Heart left ventricle (tissue), 13 donors: Measurements from ENCODE around the gene CNOT3.

Experiments used
- CTCF ChIP-seq, 12 donors: fragments of 200-600 bp; sonication (generic) in 4 of 12; IDR thresholded peaks; one replicate each; pipeline versions ENCODE4 v1.5.0 to v1.8.0; 2018 to 2022; ENCODE audit warnings: antibody characterized with exemption in 12 of 12, mild to moderate bottlenecking in 5 of 12
- POLR2A ChIP-seq, 2 donors: fragments of 450-650 bp; IDR thresholded peaks; one replicate each; pipeline ENCODE4 v1.6.1; 2017; ENCODE audit warnings: antibody characterized with exemption in 2 of 2, mild to moderate bottlenecking in 2 of 2, moderate library complexity in 2 of 2
- donor health status: ischemic (EF 13 %, LVEDD 7.1; RV severe dilation, severe dysfunction).
- donor health status: DM: no; HTN: yes; CAD: no.
- donor health status: DM: no; HTN: no; CAD: no.
- donor health status: ischemic (EF 25% LVEDD 6.9; RV normal size, moderate dysfunction).
- donor health status: ischemic (EF 25% LVEDD 5.7; RV mildly dilated, moderate dysfunction).
- donor health status: ischemic (EF 35%, LVEDD 5.7; RV mildly dilated, moderate dysfunction).
- donor health status: nonischemic (EF 11% LVEDD 7.7; RV severe dilation, severe dysfunction).
- donor health status: DM: yes; HTN: yes; CAD: no.
- donor health status: PGD.
- donor health status: ischemic (EF 29% LVEDD 5.4; RV normal size, mild dysfunction).
- donor health status: nonischemic (EF 23%, LVEDD 6.1; RV moderate dilation, normal function).

DNA sequence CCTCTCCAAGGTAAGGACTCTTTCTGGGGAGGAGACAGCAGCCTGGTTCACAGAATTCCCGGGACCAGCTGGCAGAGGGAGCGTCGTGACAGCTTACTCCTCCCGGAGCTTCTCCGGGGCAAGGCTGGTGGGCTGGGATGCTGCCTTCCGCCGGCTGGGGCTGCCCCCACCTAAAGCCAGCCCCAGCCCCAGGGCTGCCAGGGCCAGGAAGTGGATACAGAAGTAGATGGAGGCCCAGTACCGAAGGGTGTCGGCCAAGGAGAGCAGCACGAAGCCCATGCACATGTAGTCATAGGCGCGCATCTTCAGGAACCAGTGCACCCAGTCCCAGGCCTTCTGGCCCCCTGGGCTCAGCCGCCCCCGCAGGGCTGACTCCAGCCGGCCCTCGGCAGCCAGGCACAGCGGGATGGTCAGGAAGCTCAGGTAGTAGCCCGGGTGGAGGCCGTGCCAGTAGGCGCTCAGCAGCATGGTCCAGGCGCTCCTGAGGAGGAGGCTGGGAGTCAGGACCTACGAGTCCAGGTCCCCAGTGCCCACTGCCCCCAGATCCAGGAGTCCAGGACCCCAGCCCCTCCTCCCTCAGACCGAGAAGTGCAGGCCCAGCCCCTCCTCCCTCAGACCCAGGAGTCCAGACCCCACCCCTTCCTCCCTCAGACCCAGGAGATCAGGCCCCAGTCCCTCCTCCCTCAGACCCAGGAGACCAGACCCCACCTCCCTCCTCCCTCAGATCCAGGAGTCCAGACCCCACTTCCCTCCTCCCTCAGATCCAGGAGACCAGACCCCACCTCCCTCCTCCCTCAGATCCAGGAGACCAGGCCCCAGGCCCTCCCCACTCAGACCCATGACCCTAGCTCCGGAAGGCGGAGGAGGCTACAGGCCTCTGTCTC, 36.6 kb downstream of the CNOT3 start:
- TF ChIP-seq CTCF (IDR thresholded peaks at IDR 0.05) (no peak), POLR2A (IDR thresholded peaks at IDR 0.05) (no peak)
